Thoracic aorta (tissue), 2 donors: ENCODE results near the gene STAP2. TPM values are rescaled to one million over a fixed set of nuclear protein-coding genes. Genes with fewer than 3 reads are reported as not detected.

Experiments
- ATAC-seq: fragments of 150-250 bp; one replicate; pipeline ENCODE4 v1.8.0; 2017; ENCODE audit warnings: low read depth; ENCODE audit not compliant: insufficient number of reproducible peaks, low FRiP score
- DNase-seq: peaks from one replicate; pipeline ENCODE4 v3.0.0-alpha.2; 2020; ENCODE audit warnings: low spot score
- H3K27ac ChIP-seq, 2 donors: fragments of 200-600 bp; sonication (generic); 1 replicate in 1 of 2; 2 replicates in 1 of 2; pipeline ENCODE4 v1.5.1; 2016; ENCODE audit warnings: mild to moderate bottlenecking in 2 of 2, moderate library complexity in 2 of 2
- H3K27me3 ChIP-seq: fragments of 200-600 bp; sonication (generic); replicated peaks from 2 replicates; pipeline ENCODE4 v1.6.0; 2016; ENCODE audit warnings: mild to moderate bottlenecking; ENCODE audit not compliant: insufficient read depth
- H3K36me3 ChIP-seq: fragments of 200-600 bp; sonication (generic); one replicate; pipeline ENCODE4 v1.5.1; 2016
- H3K4me1 ChIP-seq, 2 donors: fragments of 200-600 bp; sonication (generic); 1 replicate in 1 of 2; 2 replicates in 1 of 2; pipeline versions ENCODE4 v1.5.1 to v1.6.0; 2016; ENCODE audit warnings: low read depth in 2 of 2, mild to moderate bottlenecking in 1 of 2; ENCODE audit not compliant: control insufficient read depth in 1 of 2
- H3K4me3 ChIP-seq: fragments of 200-600 bp; sonication (generic); 2 replicates; pipeline ENCODE4 v1.5.1; 2016; ENCODE audit warnings: mild to moderate bottlenecking
- H3K9me3 ChIP-seq: fragments of 200-600 bp; sonication (generic); 2 replicates; pipeline ENCODE4 v1.5.1; 2016
- total RNA-seq, 2 donors: library from RNA; depleted of rRNA; stranded (reverse); fragments of >200 nt; gene quantifications; one replicate each; pipeline versions ENCODE4 v1.1.0 to v1.2.3, GENCODE V29; 2016
- TF ChIP-seq, protein P1 (sequence below): fragments of 200-600 bp; sonication (generic); IDR thresholded peaks from one replicate; pipeline ENCODE4 v1.5.1; 2019; ENCODE audit warnings: antibody characterized with exemption

The STAP2 gene
- total RNA-seq, 2 donors from 2014 or later: not detected

DNA sequence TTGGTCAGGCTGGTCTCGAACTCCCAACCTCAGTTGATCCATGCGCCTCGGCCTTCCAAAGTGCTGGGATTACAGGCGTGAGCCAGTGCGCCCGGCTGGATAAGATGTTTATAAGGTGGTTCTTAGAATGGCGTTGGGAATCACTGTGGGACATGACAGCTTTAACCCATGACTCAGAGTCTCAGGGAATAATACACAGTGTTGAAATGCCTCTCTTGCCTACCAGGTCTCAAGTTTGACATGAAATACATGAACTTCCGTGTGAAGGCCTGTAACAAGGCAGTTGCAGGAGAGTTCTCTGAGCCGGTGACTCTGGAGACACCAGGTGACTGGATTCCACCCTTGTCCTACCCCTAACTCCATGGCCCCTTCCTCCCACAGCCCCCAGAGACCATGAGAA, 21.7 kb downstream of the STAP2 start:
- Histone ChIP-seq H3K4me1 (no peaks in the 10 kb centered on the region), H3K27ac (no peak overlapping the region), H3K9me3 (no peaks in the 10 kb centered on the region), H3K36me3 (no peaks in the 10 kb centered on the region), H3K4me3 (no peak overlapping the region), H3K27me3 (no peaks in the 10 kb centered on the region)
- TF ChIP-seq, protein P1, sequence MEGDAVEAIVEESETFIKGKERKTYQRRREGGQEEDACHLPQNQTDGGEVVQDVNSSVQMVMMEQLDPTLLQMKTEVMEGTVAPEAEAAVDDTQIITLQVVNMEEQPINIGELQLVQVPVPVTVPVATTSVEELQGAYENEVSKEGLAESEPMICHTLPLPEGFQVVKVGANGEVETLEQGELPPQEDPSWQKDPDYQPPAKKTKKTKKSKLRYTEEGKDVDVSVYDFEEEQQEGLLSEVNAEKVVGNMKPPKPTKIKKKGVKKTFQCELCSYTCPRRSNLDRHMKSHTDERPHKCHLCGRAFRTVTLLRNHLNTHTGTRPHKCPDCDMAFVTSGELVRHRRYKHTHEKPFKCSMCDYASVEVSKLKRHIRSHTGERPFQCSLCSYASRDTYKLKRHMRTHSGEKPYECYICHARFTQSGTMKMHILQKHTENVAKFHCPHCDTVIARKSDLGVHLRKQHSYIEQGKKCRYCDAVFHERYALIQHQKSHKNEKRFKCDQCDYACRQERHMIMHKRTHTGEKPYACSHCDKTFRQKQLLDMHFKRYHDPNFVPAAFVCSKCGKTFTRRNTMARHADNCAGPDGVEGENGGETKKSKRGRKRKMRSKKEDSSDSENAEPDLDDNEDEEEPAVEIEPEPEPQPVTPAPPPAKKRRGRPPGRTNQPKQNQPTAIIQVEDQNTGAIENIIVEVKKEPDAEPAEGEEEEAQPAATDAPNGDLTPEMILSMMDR: no peak
- ATAC-seq (no peak), DNase-seq (no peak)

GRCh38 chr19:4313847-4314490, 24.7 kb downstream of the STAP2 start:
- Histone ChIP-seq H3K9me3 (no peaks in the 10 kb centered on the region), H3K27ac (no peak overlapping the region), H3K27me3 (no peaks in the 10 kb centered on the region), H3K36me3 (no peaks in the 10 kb centered on the region), H3K4me3 (no peak overlapping the region), H3K4me1 (no peaks in the 10 kb centered on the region)
- TF ChIP-seq, protein P1: no peak
- ATAC-seq: no peak
- DNase-seq: no peak

DNA sequence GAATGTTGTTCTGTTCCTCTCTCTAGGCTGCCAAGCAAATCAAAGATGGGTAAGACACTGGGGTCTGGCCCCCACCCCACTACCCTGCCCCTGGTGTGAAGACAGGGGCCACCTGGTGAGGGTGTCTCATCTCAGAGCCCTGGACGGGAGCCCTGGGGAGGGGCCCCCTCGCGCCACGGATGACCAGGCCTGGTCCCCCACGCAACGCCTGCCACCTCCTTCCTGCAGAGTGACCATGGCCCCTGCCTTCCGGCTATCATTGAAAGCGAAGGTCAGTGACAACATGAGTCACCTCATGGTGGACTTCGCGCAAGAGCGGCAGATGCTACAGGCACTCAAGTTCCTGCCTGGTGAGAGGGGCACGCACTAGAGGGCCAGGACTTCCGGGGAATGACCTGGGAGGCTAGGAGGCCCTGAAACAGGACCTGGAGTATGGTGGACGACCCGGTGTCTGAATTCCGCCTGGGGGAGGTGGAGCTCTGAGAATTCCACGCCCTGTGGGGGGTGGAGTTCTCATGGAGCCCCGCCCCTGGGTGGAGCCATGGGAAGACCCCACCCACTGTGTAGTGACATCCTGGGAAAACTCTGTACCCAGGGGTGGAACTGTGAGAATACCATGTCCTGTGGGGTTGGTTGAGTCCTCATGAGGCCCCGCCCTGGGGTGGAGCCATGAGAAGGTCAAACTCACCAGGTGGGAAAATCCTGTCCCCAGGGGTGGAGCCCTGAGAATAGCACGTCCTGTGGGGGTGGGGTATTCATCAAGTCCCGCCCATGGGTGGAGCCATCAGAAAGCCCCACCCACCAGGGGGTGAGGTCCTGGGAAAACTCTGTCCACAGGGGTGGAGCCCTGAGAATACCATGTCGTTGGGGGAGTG, 28.1 kb downstream of the STAP2 start:
- TF ChIP-seq, protein P1: no peak
- ATAC-seq: no peak
- H3K36me3 ChIP-seq: no peaks in the 10 kb centered on the region
- H3K4me3 ChIP-seq: no peak overlapping the region
- no peak for DNase-seq
- H3K27ac ChIP-seq: no peak overlapping the region
- no peaks in the 10 kb centered on the region for H3K9me3 ChIP-seq
- no peaks in the 10 kb centered on the region for H3K4me1 ChIP-seq
- H3K27me3 ChIP-seq: no peaks in the 10 kb centered on the region

GRCh38 chr19:4305659-4306058, 33.0 kb downstream of the STAP2 start:
- no peaks in the 10 kb centered on the region for H3K9me3 ChIP-seq
- H3K4me3 ChIP-seq: no peak overlapping the region
- DNase-seq (no peak), ATAC-seq (no peak)
- no peaks in the 10 kb centered on the region for H3K4me1 ChIP-seq
- H3K27me3 ChIP-seq: peaks cover 4% of the 10 kb centered on the region
- no peaks in the 10 kb centered on the region for H3K36me3 ChIP-seq
- H3K27ac ChIP-seq: no peak overlapping the region
- TF ChIP-seq, protein P1: no peak

DNA sequence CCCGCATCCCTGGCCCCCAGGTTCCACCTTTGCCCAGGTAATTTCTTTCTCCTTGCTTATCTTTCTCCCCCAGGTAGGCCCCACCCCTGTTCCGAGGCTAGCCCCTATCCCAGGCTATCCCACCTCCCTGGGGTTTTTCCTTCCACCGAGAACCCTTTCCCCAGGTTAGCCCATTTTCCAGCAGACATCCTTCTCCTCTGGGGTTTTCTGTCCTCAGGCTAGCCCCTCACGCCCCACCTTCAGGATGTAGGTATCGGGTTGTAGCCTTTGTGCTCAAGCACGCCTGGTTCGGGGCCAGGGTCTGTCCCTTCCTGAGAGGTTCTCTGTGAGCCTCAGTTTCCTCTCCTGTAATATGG, 33.4 kb downstream of the STAP2 start:
- TF ChIP-seq, protein P1: no peak
- Histone ChIP-seq H3K27ac (no peak overlapping the region), H3K4me1 (no peaks in the 10 kb centered on the region), H3K36me3 (no peaks in the 10 kb centered on the region), H3K27me3 (peaks cover 4% of the 10 kb centered on the region), H3K9me3 (no peaks in the 10 kb centered on the region), H3K4me3 (no peak overlapping the region)
- ATAC-seq: no peak
- DNase-seq: no peak
